Upper lobe of right lung (tissue), 1 donor: ENCODE data around the gene KLF13. TPM values are rescaled to one million over a fixed set of nuclear protein-coding genes. Genes with fewer than 3 reads are reported as not detected.
"Not testable (repeated sequence)": the region's sequence is repeated elsewhere in the genome, so short reads cannot be mapped to it uniquely, and the experiment has no call there.

ENCODE experiments used
- ATAC-seq: fragments of 200-7000 bp; cut with Tn5 transposase; one replicate; pipeline ENCODE4 v1.9.1; 2020; ENCODE audit warnings: mild to moderate bottlenecking, moderate library complexity
- DNase-seq: peaks from one replicate; pipeline ENCODE4 v3.0.0-alpha.2; 2020
- H3K27ac ChIP-seq: fragments of 200-600 bp; one replicate; pipeline ENCODE4 v1.8.0; 2022
- H3K27me3 ChIP-seq: fragments of 200-600 bp; one replicate; pipeline ENCODE4 v1.8.0; 2022; ENCODE audit warnings: mild to moderate bottlenecking
- H3K36me3 ChIP-seq: fragments of 200-600 bp; one replicate; pipeline ENCODE4 v1.8.0; 2022
- H3K4me1 ChIP-seq: fragments of 200-600 bp; one replicate; pipeline ENCODE4 v1.8.0; 2022
- H3K4me3 ChIP-seq: fragments of 200-600 bp; one replicate; pipeline ENCODE4 v1.8.0; 2022; ENCODE audit warnings: mild to moderate bottlenecking
- H3K9me3 ChIP-seq: fragments of 200-600 bp; one replicate; pipeline ENCODE4 v1.8.0; 2022
- intact Hi-C: fragments of 100-400 bp; cut with DNase I; formaldehyde crosslinking; loops from one replicate; pipeline ENCODE4 v1.11.0; 2022
- total RNA-seq: library from RNA; stranded (reverse); fragmentation: NEBNext Ultra II Directional; extraction: Animal tissue kit (Norgen Biotek cat#: 25700); gene quantifications from one replicate; pipeline ENCODE4 v1.2.1, GENCODE V29; 2021
- TF ChIP-seq, protein P1 (sequence below): fragments of 200-600 bp; IDR thresholded peaks from one replicate; pipeline ENCODE4 v1.8.0; 2022; ENCODE audit warnings: antibody characterized with exemption
- donor health status: DM: no; HTN: yes; CAD: no; lungs with severe emphysema.

The KLF13 gene
- total RNA-seq, 1 donor from 2014 or later: 176 TPM

DNA sequence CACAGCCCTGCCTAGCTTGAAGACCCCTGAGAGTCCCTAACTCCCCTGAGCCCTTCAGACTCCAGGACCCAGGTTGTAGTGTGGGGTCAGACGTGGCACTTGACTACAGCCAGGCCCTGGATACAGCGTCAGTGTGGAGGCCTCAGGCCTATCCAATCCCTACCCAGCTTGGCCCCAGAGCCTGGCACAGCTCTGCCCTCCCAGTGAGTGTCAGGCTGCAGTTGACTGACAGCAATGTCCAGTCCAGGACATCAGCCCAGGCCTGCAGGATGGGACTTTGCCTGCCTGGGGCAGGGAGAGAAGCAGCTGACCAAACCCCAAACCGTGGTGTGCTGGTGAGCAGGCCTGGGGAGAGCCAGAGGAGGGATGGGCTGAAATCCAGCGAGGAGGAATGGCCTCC, 27.3 kb downstream of the KLF13 start:
- H3K9me3 ChIP-seq: no peaks in the 10 kb centered on the region
- ATAC-seq: peak; percentile 41
- H3K27ac ChIP-seq: peak overlapping the region; percentile 87
- H3K36me3 ChIP-seq: peaks cover 15% of the 10 kb centered on the region
- TF ChIP-seq, protein P1, sequence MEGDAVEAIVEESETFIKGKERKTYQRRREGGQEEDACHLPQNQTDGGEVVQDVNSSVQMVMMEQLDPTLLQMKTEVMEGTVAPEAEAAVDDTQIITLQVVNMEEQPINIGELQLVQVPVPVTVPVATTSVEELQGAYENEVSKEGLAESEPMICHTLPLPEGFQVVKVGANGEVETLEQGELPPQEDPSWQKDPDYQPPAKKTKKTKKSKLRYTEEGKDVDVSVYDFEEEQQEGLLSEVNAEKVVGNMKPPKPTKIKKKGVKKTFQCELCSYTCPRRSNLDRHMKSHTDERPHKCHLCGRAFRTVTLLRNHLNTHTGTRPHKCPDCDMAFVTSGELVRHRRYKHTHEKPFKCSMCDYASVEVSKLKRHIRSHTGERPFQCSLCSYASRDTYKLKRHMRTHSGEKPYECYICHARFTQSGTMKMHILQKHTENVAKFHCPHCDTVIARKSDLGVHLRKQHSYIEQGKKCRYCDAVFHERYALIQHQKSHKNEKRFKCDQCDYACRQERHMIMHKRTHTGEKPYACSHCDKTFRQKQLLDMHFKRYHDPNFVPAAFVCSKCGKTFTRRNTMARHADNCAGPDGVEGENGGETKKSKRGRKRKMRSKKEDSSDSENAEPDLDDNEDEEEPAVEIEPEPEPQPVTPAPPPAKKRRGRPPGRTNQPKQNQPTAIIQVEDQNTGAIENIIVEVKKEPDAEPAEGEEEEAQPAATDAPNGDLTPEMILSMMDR: no peak
- DNase-seq: no peak
- H3K27me3 ChIP-seq: no peaks in the 10 kb centered on the region
- H3K4me3 ChIP-seq: no peak overlapping the region
- intact Hi-C loops: loop anchor here (10.0 kb wide), 1 partner anchor 369 kb away; no protein-coding TSS in a partner anchor
- H3K4me1 ChIP-seq: peaks cover 100% of the 10 kb centered on the region

GRCh38 chr15:31356097-31356496, 29.5 kb downstream of the KLF13 start:
- ATAC-seq, H3K4me3 ChIP-seq, H3K9me3 ChIP-seq, H3K27me3 ChIP-seq: not testable (repeated sequence)
- Histone ChIP-seq H3K27ac (peak overlapping the region; percentile 92), H3K4me1 (peaks cover 100% of the 10 kb centered on the region), H3K36me3 (peaks cover 14% of the 10 kb centered on the region)
- intact Hi-C loops: loop anchor here (10.0 kb wide), 1 partner anchor 371 kb away; no protein-coding TSS in a partner anchor
- peak; percentile 54 for DNase-seq

DNA sequence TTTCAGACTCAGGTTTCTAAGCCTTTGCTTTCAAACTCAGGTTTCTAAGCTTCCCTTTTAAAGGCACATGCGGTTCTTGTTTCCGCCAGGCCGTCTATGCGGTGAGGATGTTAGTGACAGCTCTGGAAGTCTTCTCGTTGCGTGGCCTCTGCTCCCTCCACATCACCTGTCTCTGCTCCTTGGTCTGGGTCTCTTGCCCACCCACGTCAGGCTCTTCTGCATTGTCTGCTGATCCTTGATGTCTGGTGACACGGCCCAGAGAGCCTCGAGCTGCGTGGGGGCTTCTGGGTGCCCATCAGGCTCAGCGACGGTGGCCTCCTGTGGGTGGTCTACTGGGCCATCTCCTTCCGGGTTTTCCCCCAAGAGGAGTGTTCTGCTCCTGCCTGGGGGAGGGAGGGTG, 30.5 kb downstream of the KLF13 start:
- intact Hi-C loops: loop anchor here (10.0 kb wide), 1 partner anchor 372 kb away; no protein-coding TSS in a partner anchor
- ATAC-seq (no peak), DNase-seq (peak; percentile 45)
- Histone ChIP-seq H3K9me3 (no peaks in the 10 kb centered on the region), H3K27me3 (no peaks in the 10 kb centered on the region), H3K27ac (peak overlapping the region; percentile 92), H3K4me3 (no peak overlapping the region), H3K4me1 (peaks cover 100% of the 10 kb centered on the region), H3K36me3 (peaks cover 14% of the 10 kb centered on the region)
- TF ChIP-seq, protein P1: no peak

DNA sequence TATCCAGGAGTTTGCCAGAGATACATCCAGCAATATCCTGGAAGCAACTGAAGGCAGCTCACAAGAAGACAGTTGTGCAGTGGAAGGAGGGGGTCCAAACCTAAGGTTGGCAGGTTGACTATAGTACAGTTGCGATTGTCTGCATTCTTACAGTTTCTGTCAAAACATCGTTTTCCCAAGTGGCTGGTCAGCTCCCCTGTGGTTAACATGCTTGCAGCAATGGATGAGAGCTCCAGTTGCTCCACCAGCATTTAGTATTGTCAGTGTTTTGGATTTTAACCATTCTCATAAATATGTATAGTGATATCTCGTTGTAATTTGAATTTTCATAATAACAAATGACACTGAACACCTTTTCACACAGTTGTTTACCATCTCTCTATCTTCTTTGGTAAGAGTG, 31.5 kb downstream of the KLF13 start:
- Histone ChIP-seq H3K36me3 (peaks cover 14% of the 10 kb centered on the region), H3K27ac (peak overlapping the region; percentile 92), H3K4me3 (no peak overlapping the region), H3K9me3 (no peaks in the 10 kb centered on the region), H3K27me3 (no peaks in the 10 kb centered on the region), H3K4me1 (peaks cover 100% of the 10 kb centered on the region)
- intact Hi-C loops: loop anchor here (10.0 kb wide), 1 partner anchor 373 kb away; no protein-coding TSS in a partner anchor
- ATAC-seq (no peak), DNase-seq (no peak)
- TF ChIP-seq, protein P1: no peak

GRCh38 chr15:31358957-31359701, 32.5 kb downstream of the KLF13 start:
- peaks cover 100% of the 10 kb centered on the region for H3K4me1 ChIP-seq
- no peaks in the 10 kb centered on the region for H3K9me3 ChIP-seq
- TF ChIP-seq, protein P1: no peak

GRCh38 chr15:31359702-31360111, 33.1 kb downstream of the KLF13 start:
- TF ChIP-seq, protein P1: no peak
- H3K36me3 ChIP-seq: peaks cover 12% of the 10 kb centered on the region
- DNase-seq (peak; percentile 65), ATAC-seq (peak; percentile 9)
- no peaks in the 10 kb centered on the region for H3K9me3 ChIP-seq
- no peak overlapping the region for H3K4me3 ChIP-seq
- intact Hi-C loops: loop anchor here (10.0 kb wide), 1 partner anchor 375 kb away; no protein-coding TSS in a partner anchor
- H3K27me3 ChIP-seq: no peaks in the 10 kb centered on the region
- peaks cover 100% of the 10 kb centered on the region for H3K4me1 ChIP-seq
- H3K27ac ChIP-seq: peak overlapping the region; percentile 92

More at GRCh38 chr15:31358957-31359701, 32.5 kb downstream of the KLF13 start:
- intact Hi-C loops: loop anchor here (10.0 kb wide), 1 partner anchor 374 kb away; no protein-coding TSS in a partner anchor
- Histone ChIP-seq H3K27ac (peak overlapping the region; percentile 92), H3K36me3 (peaks cover 14% of the 10 kb centered on the region), H3K4me3 (no peak overlapping the region), H3K27me3 (no peaks in the 10 kb centered on the region)
- ATAC-seq (peak; percentile 50), DNase-seq (peak; percentile 52)
